Loucy (cell line): Measurements from ENCODE around the gene ALAS1.

ENCODE experiments used
- EZH2phosphoT487 ChIP-seq: fragments of 200-600 bp; IDR thresholded peaks from 2 replicates; pipeline ENCODE4 v1.6.1; 2018; ENCODE audit warnings: antibody characterized with exemption, mild to moderate bottlenecking, moderate library complexity, borderline replicate concordance
- TF ChIP-seq, protein P1 (sequence below): fragments of 200-600 bp; sonication (generic); conservative IDR thresholded peaks from 2 replicates; pipeline ENCODE4 v1.5.1; 2014; ENCODE audit warnings: mild to moderate bottlenecking, antibody characterized with exemption, low read length

DNA sequence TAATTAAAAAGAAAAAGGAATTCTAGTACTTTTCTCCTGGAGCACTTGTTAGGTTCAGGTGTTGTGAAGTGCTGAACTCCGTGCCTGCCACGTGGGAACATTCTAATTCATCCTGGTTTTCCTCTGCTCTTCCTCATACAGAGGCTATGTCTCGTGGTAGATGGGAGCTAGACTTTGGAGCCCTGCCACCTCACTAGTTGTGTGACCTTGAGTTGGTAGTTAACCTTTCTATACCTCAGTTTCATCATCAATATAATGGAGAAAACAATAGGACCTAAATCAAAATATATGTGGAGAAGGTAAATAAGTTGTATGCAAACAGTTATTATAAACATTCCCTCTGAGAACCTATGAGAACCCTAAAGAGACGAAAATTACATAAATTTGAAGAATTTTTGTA is 10.6 kb downstream of the ALAS1 start:
- TF ChIP-seq, protein P1, sequence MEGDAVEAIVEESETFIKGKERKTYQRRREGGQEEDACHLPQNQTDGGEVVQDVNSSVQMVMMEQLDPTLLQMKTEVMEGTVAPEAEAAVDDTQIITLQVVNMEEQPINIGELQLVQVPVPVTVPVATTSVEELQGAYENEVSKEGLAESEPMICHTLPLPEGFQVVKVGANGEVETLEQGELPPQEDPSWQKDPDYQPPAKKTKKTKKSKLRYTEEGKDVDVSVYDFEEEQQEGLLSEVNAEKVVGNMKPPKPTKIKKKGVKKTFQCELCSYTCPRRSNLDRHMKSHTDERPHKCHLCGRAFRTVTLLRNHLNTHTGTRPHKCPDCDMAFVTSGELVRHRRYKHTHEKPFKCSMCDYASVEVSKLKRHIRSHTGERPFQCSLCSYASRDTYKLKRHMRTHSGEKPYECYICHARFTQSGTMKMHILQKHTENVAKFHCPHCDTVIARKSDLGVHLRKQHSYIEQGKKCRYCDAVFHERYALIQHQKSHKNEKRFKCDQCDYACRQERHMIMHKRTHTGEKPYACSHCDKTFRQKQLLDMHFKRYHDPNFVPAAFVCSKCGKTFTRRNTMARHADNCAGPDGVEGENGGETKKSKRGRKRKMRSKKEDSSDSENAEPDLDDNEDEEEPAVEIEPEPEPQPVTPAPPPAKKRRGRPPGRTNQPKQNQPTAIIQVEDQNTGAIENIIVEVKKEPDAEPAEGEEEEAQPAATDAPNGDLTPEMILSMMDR: no peak
- TF ChIP-seq EZH2phosphoT487: no peak
